T-helper 1 cell treated with Interleukin-12 subunit alpha and Interleukin-12 subunit beta and Interleukin-4 antibody, amounts not matched to agents 30 ng/mL and 1 ng/mL, for 36 hours (primary cell): ENCODE data around the gene GGA1. TPM values are rescaled to one million over a fixed set of nuclear protein-coding genes. Genes with fewer than 3 reads are reported as not detected.

Experiments
- intact Hi-C: fragments of 100-400 bp; cut with micrococcal nuclease; formaldehyde crosslinking; loops from one replicate; pipeline ENCODE4 v1.15.1; 2024
- total RNA-seq: library from RNA; stranded (reverse); gene quantifications from 2 replicates; pipeline ENCODE4 v1.2.3, GENCODE V29; 2022

Gene GGA1
- total RNA-seq, 1 donor from 2014 or later, result 67.2 TPM

GRCh38 chr22:37627121-37627520, 18.5 kb downstream of the GGA1 start:
- intact Hi-C loops, result loop anchor here (1.0 kb wide), 1 partner anchor 11 kb away; no protein-coding TSS in a partner anchor

DNA sequence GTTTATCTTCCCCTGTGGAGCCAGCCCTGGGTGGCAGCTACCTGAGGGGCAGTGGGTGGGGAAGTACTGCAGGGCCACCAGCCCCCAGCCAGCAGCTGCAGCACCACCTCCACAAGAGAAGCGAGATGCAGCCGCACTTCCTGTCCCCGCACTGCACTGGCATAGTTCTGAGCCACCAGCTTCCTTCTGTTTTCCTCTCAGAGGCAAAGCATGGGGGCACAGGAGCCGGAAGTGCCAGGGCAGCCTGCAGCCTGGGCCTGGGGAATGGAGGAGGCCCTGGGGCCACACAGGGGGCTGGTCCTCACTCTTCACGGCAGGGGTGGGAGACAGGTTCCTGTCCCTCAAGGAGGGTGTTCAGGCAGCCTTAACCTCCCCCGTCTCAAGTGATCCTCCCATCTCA, 18.9 kb downstream of the GGA1 start:
- intact Hi-C loops, result loop anchor here (1.0 kb wide), 1 partner anchor 11 kb away; no protein-coding TSS in a partner anchor

DNA sequence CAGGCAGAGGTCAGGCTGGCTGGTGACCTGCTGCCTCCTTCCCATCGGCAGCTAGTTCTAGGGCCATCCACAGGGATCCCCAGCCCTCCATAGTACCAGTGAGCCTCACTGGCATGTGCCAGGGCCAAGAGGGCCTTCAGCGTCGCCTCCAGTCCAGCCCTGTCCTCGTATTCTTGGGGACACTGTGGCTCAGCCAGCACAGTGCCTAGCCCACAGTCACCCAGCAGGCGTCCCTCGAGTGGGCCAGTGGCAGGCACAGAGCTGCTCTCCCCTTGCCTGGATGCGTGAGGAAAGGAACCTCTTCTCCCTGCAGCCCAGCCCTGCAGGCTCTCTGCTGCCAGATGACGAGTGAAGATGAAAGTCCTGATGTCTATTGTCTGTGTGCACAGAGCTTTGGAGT, 20.2 kb downstream of the GGA1 start:
- intact Hi-C loops, result no loop called here

GRCh38 chr22:37629928-37630327, 21.3 kb downstream of the GGA1 start:
- intact Hi-C loops, result no loop called here

DNA sequence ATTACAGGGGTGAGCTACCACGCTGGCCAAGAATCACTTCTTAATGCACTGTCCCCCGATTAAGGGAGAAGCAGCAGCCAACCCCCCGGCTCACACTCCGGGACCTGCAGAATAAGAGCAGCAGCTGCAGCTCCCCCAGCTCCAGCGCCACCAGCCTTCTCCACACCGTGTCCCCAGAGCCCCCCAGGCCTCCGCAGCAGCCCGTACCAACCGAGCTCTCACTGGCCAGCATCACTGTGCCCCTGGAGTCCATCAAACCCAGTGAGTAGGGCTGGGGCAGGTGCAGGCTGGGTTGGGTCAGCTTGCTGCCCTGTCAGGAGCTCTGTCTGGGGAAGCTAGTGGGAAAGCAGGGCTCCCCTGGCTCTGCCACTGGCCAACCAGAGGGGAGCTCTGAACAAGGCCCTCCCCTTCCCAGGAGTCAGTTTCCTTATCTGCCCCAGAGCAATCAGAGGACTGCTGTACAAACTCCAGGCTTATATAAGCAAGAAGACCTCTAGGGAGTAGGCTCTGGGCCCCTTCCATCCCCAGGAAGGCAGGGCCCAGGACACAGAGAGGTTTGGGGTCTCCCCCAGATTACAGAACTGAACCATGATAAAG, 22.3 kb downstream of the GGA1 start:
- intact Hi-C loops, result no loop called here

- intact Hi-C loops, result no loop called here
These were observed 23.0 kb downstream of the GGA1 start for GRCh38 chr22:37631448-37632173.

DNA sequence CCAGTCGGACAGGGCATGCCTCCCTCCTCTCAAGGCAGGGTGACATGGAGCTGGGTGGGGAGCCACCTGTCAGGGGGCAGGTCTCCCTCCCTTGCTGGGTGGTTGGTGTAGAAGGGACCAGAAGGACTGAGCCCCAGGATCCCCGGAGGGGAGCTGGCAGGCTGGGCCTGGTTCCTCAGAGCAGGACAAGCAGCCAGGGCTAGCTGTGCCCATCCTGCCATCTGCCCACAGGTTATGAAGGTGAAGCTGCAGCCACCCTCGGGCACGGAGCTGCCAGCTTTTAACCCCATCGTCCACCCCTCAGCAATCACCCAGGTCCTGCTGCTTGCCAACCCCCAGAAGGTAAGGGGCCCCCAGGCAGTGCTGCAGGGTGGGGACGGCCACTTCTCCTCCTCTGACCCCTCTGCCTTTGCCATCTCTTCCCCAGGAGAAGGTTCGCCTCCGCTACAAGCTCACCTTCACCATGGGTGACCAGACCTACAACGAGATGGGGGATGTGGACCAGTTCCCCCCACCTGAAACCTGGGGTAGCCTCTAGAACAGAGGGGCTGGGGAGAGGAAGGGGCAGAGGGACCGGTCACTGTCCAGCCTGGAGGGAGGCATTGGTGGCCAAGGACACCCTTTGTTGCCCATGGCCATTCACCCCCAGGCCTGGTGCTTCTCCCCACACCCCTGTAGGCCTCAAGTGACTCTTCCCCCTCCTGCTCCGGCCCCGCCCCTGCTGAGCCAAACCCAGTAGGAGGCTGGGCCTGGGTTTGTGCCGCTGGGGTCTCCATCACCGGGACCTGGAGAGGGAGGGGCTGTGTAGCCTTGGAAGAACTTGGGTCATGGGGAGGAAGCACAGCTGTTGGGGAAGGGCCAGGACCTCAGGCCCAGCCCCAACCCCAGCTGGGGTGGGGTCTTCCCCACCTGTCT, 23.8 kb downstream of the GGA1 start:
- intact Hi-C loops, result no loop called here

DNA sequence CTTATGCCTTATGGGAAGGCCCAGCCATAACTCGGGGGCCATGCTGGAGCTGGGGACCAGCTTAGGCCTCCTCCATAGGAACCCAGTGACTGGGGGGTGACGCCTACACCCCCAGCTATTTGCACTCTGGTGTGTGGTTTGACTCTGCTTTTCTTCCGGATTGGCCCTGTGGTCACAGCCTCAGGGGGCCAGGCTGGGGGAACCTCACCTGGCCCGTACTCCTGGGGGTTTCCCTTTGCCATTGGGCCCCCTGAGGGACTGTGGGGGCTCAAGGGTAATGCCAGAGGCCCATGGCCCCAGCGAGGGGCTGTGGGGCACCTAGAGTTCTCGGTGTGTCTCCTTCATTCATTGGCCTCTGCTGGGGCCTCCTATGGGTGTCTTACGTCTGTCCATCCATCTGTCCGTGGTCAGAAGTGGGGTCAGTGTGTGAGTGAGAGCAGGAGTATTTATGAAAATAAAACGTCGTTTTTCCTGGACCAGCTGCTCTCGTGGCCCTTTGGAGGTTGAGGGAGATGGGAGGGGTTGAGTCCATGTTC, 24.5 kb downstream of the GGA1 start:
- intact Hi-C loops, result no loop called here

GRCh38 chr22:37633625-37634416, 25.2 kb downstream of the GGA1 start:
- intact Hi-C loops, result loop anchor here (1.0 kb wide), 1 partner anchor 11 kb away; no protein-coding TSS in a partner anchor

GRCh38 chr22:37634417-37634924, 25.8 kb downstream of the GGA1 start:
- intact Hi-C loops, result loop anchor here (1.0 kb wide), 1 partner anchor 11 kb away; no protein-coding TSS in a partner anchor

DNA sequence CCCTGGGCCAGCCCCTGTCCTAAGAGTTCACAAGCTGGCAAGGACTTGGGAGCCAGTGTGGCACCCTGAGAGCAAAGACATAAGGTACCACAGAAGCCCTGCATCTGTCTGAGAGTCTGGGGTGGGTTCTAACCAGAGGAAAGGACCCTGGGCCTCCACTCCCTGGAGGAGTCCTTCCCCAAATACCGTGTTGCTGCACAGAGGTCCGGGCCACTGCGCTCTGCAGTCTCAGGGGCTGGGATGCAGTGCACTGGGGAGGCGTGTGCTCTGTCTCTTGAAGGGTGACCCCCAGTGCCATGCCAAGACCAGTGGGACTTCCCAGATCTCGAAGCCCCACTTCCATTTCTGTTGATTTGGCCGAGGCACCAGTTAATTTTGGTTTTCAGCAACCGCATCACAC, 26.5 kb downstream of the GGA1 start:
- intact Hi-C loops, result no loop called here

- intact Hi-C loops, result no loop called here
These were observed 27.7 kb downstream of the GGA1 start for GRCh38 chr22:37636186-37636948.

DNA sequence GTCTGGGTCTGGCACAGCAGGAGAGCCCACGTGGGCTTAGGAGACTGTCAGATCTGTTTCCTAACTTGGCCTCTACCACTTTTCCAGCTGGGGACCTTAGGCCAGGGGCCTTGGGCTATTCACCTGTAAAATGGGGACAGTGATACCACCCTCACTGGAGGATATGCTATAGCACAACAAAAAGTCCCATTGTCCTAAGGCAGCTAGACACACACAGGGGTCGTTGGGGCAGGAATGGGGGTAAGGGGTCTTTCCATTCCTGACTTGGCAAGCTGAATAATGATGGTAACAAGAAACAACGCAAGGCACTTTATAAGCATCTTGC, 28.3 kb downstream of the GGA1 start:
- intact Hi-C loops, result no loop called here

DNA sequence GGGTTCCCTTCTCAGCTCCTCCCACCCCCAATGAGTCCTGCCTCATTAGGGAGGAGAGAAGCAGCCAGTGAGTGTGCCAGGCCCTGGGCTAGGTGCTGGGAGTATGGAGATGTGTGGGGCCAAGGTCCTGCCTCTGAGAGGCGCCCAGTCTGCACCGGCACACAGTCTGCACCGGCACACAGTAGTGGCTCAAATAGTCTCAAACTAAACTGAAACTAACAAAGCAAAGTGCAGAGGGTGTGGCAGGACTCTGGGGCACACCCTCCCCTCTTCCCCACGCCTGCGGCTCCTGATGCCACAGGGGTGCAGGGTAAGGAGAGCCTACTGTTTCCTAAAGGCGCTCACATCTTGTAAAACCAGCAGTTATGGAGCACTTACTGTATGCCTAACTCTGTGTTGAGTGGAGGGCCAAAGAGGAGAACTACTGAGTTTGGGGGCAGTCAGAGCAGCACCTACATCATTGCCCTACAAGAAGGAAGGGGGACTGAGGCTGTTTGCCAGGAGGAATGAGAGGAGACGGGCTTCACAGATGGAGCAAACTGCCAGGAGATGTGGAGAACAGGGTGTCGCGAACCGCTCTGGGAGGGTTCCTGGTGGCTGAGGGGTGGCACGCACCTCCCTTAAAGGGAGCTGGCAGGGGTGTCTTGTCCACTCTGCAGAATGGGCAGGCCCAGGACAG, 29.9 kb downstream of the GGA1 start:
- intact Hi-C loops, result loop anchor here (1.0 to 2.0 kb wide), 5 partner anchors 11 to 39 kb away; partner anchors contain the start of genes GGA1 and PDXP

- intact Hi-C loops, result loop anchor here (1.0 to 2.0 kb wide), 2 partner anchors 16 to 38 kb away; no protein-coding TSS in a partner anchor
These were observed 30.6 kb downstream of the GGA1 start, which contains the start of gene SH3BP1 for GRCh38 chr22:37639070-37639760. Gene SH3BP1 (plus strand): TSS chr22:37639669. CDS start chr22:37639788, 119 bp downstream.

- intact Hi-C loops, result loop anchor here (1.0 to 2.0 kb wide), 2 partner anchors 17 to 37 kb away; no protein-coding TSS in a partner anchor
These were observed 31.3 kb downstream of the GGA1 start for GRCh38 chr22:37639771-37640590.
